Measurements from ENCODE around the gene SLC66A2.

- TF ChIP-seq CTCF (conservative IDR thresholded peaks at IDR 0.05; ENCODE audit: low read depth, low read length) (no peak), EZH2phosphoT487 (IDR thresholded peaks at IDR 0.05; ENCODE audit: borderline replicate concordance, low read length) (no peak)
These were observed 9.6 kb upstream of the SLC66A2 start for GRCh38 chr18:79960921-79961526.
